Endodermal cell (in vitro differentiated cells): ENCODE data around the gene BARX2. TPM values are rescaled to one million over a fixed set of nuclear protein-coding genes. Genes with fewer than 3 reads are reported as not detected.

Source experiments
- DNase-seq: peaks from one replicate; pipeline ENCODE4 v3.0.0-alpha.2; 2017
- H3K27ac ChIP-seq: 2 replicates; pipeline ENCODE4 v1.5.1; 2013; ENCODE audit warnings: mild to moderate bottlenecking, low read depth, low read length, moderate library complexity
- H3K27me3 ChIP-seq: 2 replicates; pipeline ENCODE4 v1.6.1; 2013; ENCODE audit warnings: mild to moderate bottlenecking, low read length, moderate library complexity; ENCODE audit not compliant: insufficient read depth, control insufficient read depth, poor library complexity, severe bottlenecking
- H3K36me3 ChIP-seq: 2 replicates; pipeline ENCODE4 v1.7.0; 2013; ENCODE audit warnings: mild to moderate bottlenecking, low read length, moderate library complexity; ENCODE audit not compliant: control insufficient read depth, insufficient read depth
- H3K4me1 ChIP-seq: one replicate; pipeline ENCODE4 v1.7.0; 2013; ENCODE audit warnings: low read length; ENCODE audit not compliant: control insufficient read depth, insufficient read depth
- H3K4me3 ChIP-seq: 2 replicates; pipeline ENCODE4 v1.5.1; 2013; ENCODE audit warnings: mild to moderate bottlenecking, low read length, moderate library complexity
- H3K9ac ChIP-seq: 2 replicates; pipeline ENCODE4 v1.6.1; 2013; ENCODE audit warnings: mild to moderate bottlenecking, low read length, moderate library complexity; ENCODE audit not compliant: poor library complexity, severe bottlenecking; ENCODE audit errors: extremely low read depth
- H3K9me3 ChIP-seq: 2 replicates; pipeline ENCODE4 v1.6.1; 2013; ENCODE audit warnings: mild to moderate bottlenecking, low read length, moderate library complexity; ENCODE audit not compliant: control insufficient read depth
- H3K27ac Mint-ChIP-seq: 2 replicates; pipeline ENCODE4 v1.8.0; 2020; ENCODE audit warnings: mixed read lengths
- H3K27me3 Mint-ChIP-seq: 2 replicates; pipeline ENCODE4 v1.8.0; 2021; ENCODE audit warnings: mild to moderate bottlenecking, mixed read lengths; ENCODE audit not compliant: insufficient read depth
- H3K36me3 Mint-ChIP-seq: 2 replicates; pipeline ENCODE4 v1.8.0; 2020; ENCODE audit warnings: low read depth, mixed read lengths
- H3K4me1 Mint-ChIP-seq: 2 replicates; pipeline ENCODE4 v1.8.0; 2020; ENCODE audit warnings: mixed read lengths
- H3K4me3 Mint-ChIP-seq: 2 replicates; pipeline ENCODE4 v1.8.0; 2020; ENCODE audit warnings: mild to moderate bottlenecking, moderate library complexity, mixed read lengths
- H3K9me3 Mint-ChIP-seq: 2 replicates; pipeline ENCODE4 v1.8.0; 2020; ENCODE audit warnings: mild to moderate bottlenecking, mixed read lengths
- WGBS, 2 experiments: methylation state at CpG; one replicate each; pipeline versions ENCODE4 v1.1.5 to v1.1.7; 2013; ENCODE audit warnings: missing lambda C conversion rate in 2 of 2, mixed read lengths in 1 of 2; ENCODE audit not compliant: insufficient coverage in 1 of 2, insufficient read length in 1 of 2; 5-methylcytosine and 5-hydroxymethylcytosine counted together
- total RNA-seq, 2 donors: library from RNA; stranded (reverse); fragmentation: NEBNext Ultra II Directional in 1 of 2; extraction: Animal tissue kit (Norgen Biotek cat#: 25700) in 1 of 2; gene quantifications; 2 replicates in 1 of 2; 3 replicates in 1 of 2; pipeline ENCODE4 v1.2.1, GENCODE V29; 2021
- TF ChIP-seq, protein P1 (sequence below): fragments of 200-600 bp; sonication (generic); conservative IDR thresholded peaks from 2 replicates; pipeline ENCODE4 v1.5.0; 2021; ENCODE audit warnings: antibody characterized with exemption, mild to moderate bottlenecking

The BARX2 gene
- total RNA-seq, 2 donors from 2014 or later, result not detected

DNA sequence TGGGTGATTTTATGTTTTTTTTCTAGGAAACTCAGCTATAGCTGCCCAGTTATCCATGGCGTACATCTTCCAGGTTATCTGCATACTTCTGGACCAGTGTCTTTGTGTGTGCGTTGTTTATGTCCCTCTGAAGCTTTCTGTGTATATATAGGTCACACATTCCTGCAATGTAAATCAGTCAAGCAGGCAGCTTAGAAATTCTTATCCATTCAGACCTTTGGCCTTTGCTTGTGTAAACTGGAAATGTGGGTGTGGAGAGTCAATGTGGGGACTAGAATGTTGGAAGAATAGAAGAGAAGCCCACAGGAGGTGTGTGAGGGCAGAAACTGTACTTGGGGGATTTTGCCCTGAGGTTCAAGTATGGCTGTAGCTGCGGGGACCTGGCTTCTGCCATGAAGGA is 51.7 kb downstream of the BARX2 start:
- no peaks in the 10 kb centered on the region for H3K4me1 ChIP-seq
- no peak for DNase-seq
- peaks cover 14% of the 10 kb centered on the region for H3K9me3 ChIP-seq
- no peak overlapping the region for H3K4me3 ChIP-seq
- no peak overlapping the region for H3K27ac Mint-ChIP-seq
- no peak overlapping the region for H3K4me3 Mint-ChIP-seq
- H3K27me3 Mint-ChIP-seq, result peaks cover 7% of the 10 kb centered on the region
- H3K9ac ChIP-seq, result no peak overlapping the region
- peaks cover 16% of the 10 kb centered on the region for H3K9me3 Mint-ChIP-seq
- H3K4me1 Mint-ChIP-seq, result peaks cover 16% of the 10 kb centered on the region
- WGBS, 2 experiments, result 70 to 89% methylated on average over 2 to 3 of the region's 3 CpGs
- TF ChIP-seq, protein P1, sequence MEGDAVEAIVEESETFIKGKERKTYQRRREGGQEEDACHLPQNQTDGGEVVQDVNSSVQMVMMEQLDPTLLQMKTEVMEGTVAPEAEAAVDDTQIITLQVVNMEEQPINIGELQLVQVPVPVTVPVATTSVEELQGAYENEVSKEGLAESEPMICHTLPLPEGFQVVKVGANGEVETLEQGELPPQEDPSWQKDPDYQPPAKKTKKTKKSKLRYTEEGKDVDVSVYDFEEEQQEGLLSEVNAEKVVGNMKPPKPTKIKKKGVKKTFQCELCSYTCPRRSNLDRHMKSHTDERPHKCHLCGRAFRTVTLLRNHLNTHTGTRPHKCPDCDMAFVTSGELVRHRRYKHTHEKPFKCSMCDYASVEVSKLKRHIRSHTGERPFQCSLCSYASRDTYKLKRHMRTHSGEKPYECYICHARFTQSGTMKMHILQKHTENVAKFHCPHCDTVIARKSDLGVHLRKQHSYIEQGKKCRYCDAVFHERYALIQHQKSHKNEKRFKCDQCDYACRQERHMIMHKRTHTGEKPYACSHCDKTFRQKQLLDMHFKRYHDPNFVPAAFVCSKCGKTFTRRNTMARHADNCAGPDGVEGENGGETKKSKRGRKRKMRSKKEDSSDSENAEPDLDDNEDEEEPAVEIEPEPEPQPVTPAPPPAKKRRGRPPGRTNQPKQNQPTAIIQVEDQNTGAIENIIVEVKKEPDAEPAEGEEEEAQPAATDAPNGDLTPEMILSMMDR, result no peak
- H3K27me3 ChIP-seq, result peaks cover 10% of the 10 kb centered on the region
- no peaks in the 10 kb centered on the region for H3K36me3 ChIP-seq
- peaks cover 3% of the 10 kb centered on the region for H3K36me3 Mint-ChIP-seq
- H3K27ac ChIP-seq, result no peak overlapping the region

- Mint-ChIP-seq H3K4me3 (no peak overlapping the region), H3K27me3 (peaks cover 7% of the 10 kb centered on the region), H3K36me3 (peaks cover 5% of the 10 kb centered on the region), H3K9me3 (peaks cover 19% of the 10 kb centered on the region), H3K27ac (no peak overlapping the region), H3K4me1 (peaks cover 16% of the 10 kb centered on the region)
- H3K4me3 ChIP-seq, result no peak overlapping the region
- H3K9ac ChIP-seq, result no peak overlapping the region
- TF ChIP-seq, protein P1, result no peak
- WGBS, 2 experiments, result 88 to 100% methylated on average over 3 to 5 of the region's 5 CpGs
- peaks cover 14% of the 10 kb centered on the region for H3K9me3 ChIP-seq
- no peak overlapping the region for H3K27ac ChIP-seq
- DNase-seq, result no peak
- no peaks in the 10 kb centered on the region for H3K4me1 ChIP-seq
- H3K36me3 ChIP-seq, result no peaks in the 10 kb centered on the region
- peaks cover 10% of the 10 kb centered on the region for H3K27me3 ChIP-seq
These were observed 52.3 kb downstream of the BARX2 start for GRCh38 chr11:129427816-129428406.

GRCh38 chr11:129428557-129428956 is 52.9 kb downstream of the BARX2 start:
- Histone ChIP-seq H3K36me3 (no peaks in the 10 kb centered on the region), H3K4me3 (no peak overlapping the region), H3K9me3 (peaks cover 15% of the 10 kb centered on the region), H3K27me3 (peaks cover 10% of the 10 kb centered on the region), H3K9ac (no peak overlapping the region), H3K27ac (no peak overlapping the region), H3K4me1 (no peaks in the 10 kb centered on the region)
- 90 to 92% methylated on average over 9 of the region's 9 CpGs for WGBS, 2 experiments
- Mint-ChIP-seq H3K4me1 (peaks cover 16% of the 10 kb centered on the region), H3K36me3 (peaks cover 5% of the 10 kb centered on the region), H3K4me3 (no peak overlapping the region), H3K27me3 (peaks cover 7% of the 10 kb centered on the region), H3K9me3 (peaks cover 24% of the 10 kb centered on the region), H3K27ac (no peak overlapping the region)
- TF ChIP-seq, protein P1, result no peak
- DNase-seq, result no peak
